GM12878 (cell line): ENCODE measurements around the gene SPATA32. TPM values are rescaled to one million over a fixed set of nuclear protein-coding genes. Genes with fewer than 3 reads are reported as not detected.

Source experiments
- ATAC-seq: fragments of 200-7000 bp; cut with Tn5 transposase; 3 replicates; pipeline ENCODE4 v1.9.1; 2020; ENCODE audit warnings: mild to moderate bottlenecking, moderate library complexity
- BruUV-seq: library from RNA; stranded (reverse); fragments of 400-500 nt; replicated peaks from 2 replicates; lab custom pipeline; 2021; lab: Mats Ljungman, UMichigan
- CTCF ChIA-PET: fragments of 300-600 bp; sonication (Branson Sonifier 250); formaldehyde crosslinking; extraction: SDS; loops from one replicate; lab custom pipeline; 2021; ENCODE audit warnings: inconsistent platforms; lab: Yijun Ruan, JAX
- POLR2A ChIA-PET: fragments of 350-600 bp; formaldehyde crosslinking; extraction: SDS; loops from one replicate; lab custom pipeline; 2021; ENCODE audit warnings: inconsistent platforms; lab: Charles Lee
- RAD21 ChIA-PET: fragments of 300-600 bp; sonication (Branson Sonifier 250); formaldehyde crosslinking; loops from one replicate; lab custom pipeline; 2023; ENCODE audit warnings: antibody characterized with exemption; ENCODE audit not compliant: unreplicated experiment; lab: Charles Lee
- SMC1A ChIA-PET: fragments of 300-600 bp; sonication (Branson Sonifier 250); formaldehyde crosslinking; loops from one replicate; lab custom pipeline; 2023; ENCODE audit not compliant: unreplicated experiment, uncharacterized antibody; lab: Charles Lee
- DNase-seq: peaks from one replicate; pipeline ENCODE4 v3.0.0-alpha.2; 2011; ENCODE audit warnings: low read depth, low spot score
- FAIRE-seq: peaks from 3 replicates; lab custom pipeline; 2011; peaks lifted over from hg19 to GRCh38; lab: Jason Lieb, UNC
- H2AFZ ChIP-seq: 2 replicates; pipeline ENCODE4 v1.6.0; 2011; ENCODE audit warnings: low read depth, low read length, control low read depth; ENCODE audit not compliant: control insufficient read depth
- H3K27ac ChIP-seq: 2 replicates; pipeline ENCODE4 v1.5.1; 2011; ENCODE audit warnings: control low read depth; ENCODE audit not compliant: control insufficient read depth, insufficient read depth
- H3K27me3 ChIP-seq, 2 experiments: replicated peaks in 1 of 2; 2 replicates each; pipeline versions ENCODE4 v1.6.0 to v1.6.1; 2011; ENCODE audit warnings: low read length in 1 of 2; ENCODE audit not compliant: control insufficient read depth in 2 of 2, insufficient read depth in 2 of 2
- H3K36me3 ChIP-seq, 2 experiments: 2 replicates each; pipeline ENCODE4 v1.5.1; 2011; ENCODE audit warnings: low read length in 1 of 2; ENCODE audit not compliant: control insufficient read depth in 2 of 2, insufficient read depth in 2 of 2
- H3K4me1 ChIP-seq: 2 replicates; pipeline ENCODE4 v1.6.1; 2011; ENCODE audit warnings: mild to moderate bottlenecking, low read length, moderate library complexity, mixed read lengths; ENCODE audit not compliant: control insufficient read depth, insufficient read depth
- H3K4me2 ChIP-seq: 2 replicates; pipeline ENCODE4 v1.6.0; 2011; ENCODE audit warnings: control low read depth; ENCODE audit not compliant: control insufficient read depth, insufficient read depth
- H3K4me3 ChIP-seq: fragments of 200-600 bp; sonication (generic); 2 replicates; pipeline ENCODE4 v1.5.1; 2016
- H3K79me2 ChIP-seq: 2 replicates; pipeline ENCODE4 v1.6.0; 2011; ENCODE audit warnings: low read length; ENCODE audit not compliant: control insufficient read depth, insufficient read depth
- H3K9ac ChIP-seq: 2 replicates; pipeline ENCODE4 v1.8.0; 2011; ENCODE audit warnings: low read length, control low read depth, mixed read lengths; ENCODE audit not compliant: control insufficient read depth, insufficient read depth
- H3K9me3 ChIP-seq: replicated peaks from 3 replicates; pipeline ENCODE4 v1.5.1; 2011; ENCODE audit warnings: mild to moderate bottlenecking, low read length; ENCODE audit not compliant: control insufficient read depth, insufficient read depth
- H4K20me1 ChIP-seq: 2 replicates; pipeline ENCODE4 v1.6.0; 2011; ENCODE audit not compliant: control insufficient read depth, insufficient read depth
- IKZF2 ChIP-seq, 2 experiments: fragments of 450-650 bp; IDR thresholded peaks; 2 replicates each; pipeline ENCODE4 v1.6.1; 2017; ENCODE audit warnings: mild to moderate bottlenecking in 2 of 2, moderate library complexity in 2 of 2
- NR2C1 ChIP-seq: fragments of 450-650 bp; IDR thresholded peaks from 2 replicates; pipeline ENCODE4 v1.6.1; 2017; ENCODE audit warnings: antibody characterized with exemption, mild to moderate bottlenecking, moderate library complexity
- RAD51 ChIP-seq: fragments of 450-650 bp; IDR thresholded peaks from 2 replicates; pipeline ENCODE4 v1.6.1; 2016; ENCODE audit warnings: moderate library complexity, mild to moderate bottlenecking, inconsistent platforms
- WGBS: methylation state at CpG from one replicate; pipeline ENCODE4 v1.1.6; 2016; ENCODE audit warnings: low lambda C conversion rate; ENCODE audit not compliant: insufficient replicate concordance, insufficient coverage; ENCODE audit errors: missing lambda C conversion rate; 5-methylcytosine and 5-hydroxymethylcytosine counted together
- in situ Hi-C: fragments of 300-500 bp; cut with MboI; formaldehyde crosslinking; loops from 9 replicates; pipeline ENCODE4 v1.14.3; 2018; ENCODE audit warnings: mixed read lengths
- intact Hi-C: fragments of 100-400 bp; cut with micrococcal nuclease; formaldehyde crosslinking; loops from one replicate; pipeline ENCODE4 v1.14.2; 2022; ENCODE audit not compliant: unreplicated experiment
- polyA plus RNA-seq, 11 experiments: library from polyadenylated mRNA; depleted of rRNA in 4 of 11; unstranded in 6 of 11; stranded (reverse) in 5 of 11; fragments of >200 nt; fragmentation: Nextera tagmentation in 4 of 11; fragmentation: Illumina TruSeq in 1 of 11; extraction: Ambion mirVana in 4 of 11; extraction: Trizol in 1 of 11; gene quantifications; 1 replicate in 1 of 11; 2 replicates in 10 of 11; pipeline versions ENCODE4 v1.2.1 to v1.2.3, GENCODE V29; 2011 to 2016; ENCODE audit warnings: inconsistent platforms in 2 of 11, missing spikeins in 2 of 11, low read depth in 1 of 11
- total RNA-seq, 4 experiments: library from RNA; depleted of rRNA in 3 of 4; stranded (reverse); fragments of >200 nt in 3 of 4; fragmentation: Illumina TruSeq in 1 of 4; extraction: Trizol in 1 of 4; gene quantifications; 2 replicates each; pipeline versions ENCODE4 v1.2.1 to v1.2.3, GENCODE V29; 2013 to 2021

The SPATA32 gene
- total and polyA plus RNA-seq, 10 of the 15 experiments (the other 5 are each of a cell fraction or from before 2014, with no cell fraction given): 0.03 to 0.35 (median 0.11) TPM; not detected in 3

GRCh38 chr17:45299361-45299760 lies 37.5 kb upstream of the SPATA32 start:
- ChIA-PET SMC1A (interaction anchor here (0.6 to 6.6 kb wide), 9 partner anchors 9 to 89 kb away, joined by 3 to 171 read pairs (median 3); partner anchors contain the start of gene MAP3K14), RAD21 (interaction anchor here (0.6 to 12.1 kb wide), 9 partner anchors 16 to 150 kb away, joined by 3 to 216 read pairs (median 4); partner anchors contain the start of gene MAP3K14), POLR2A (interaction anchor here (1.1 to 11.6 kb wide), 4 partner anchors 8 to 83 kb away, joined by 3 to 203 read pairs (median 8); partner anchors contain the start of gene MAP3K14), CTCF (interaction anchor here (0.8 to 6.1 kb wide), 13 partner anchors 9 to 164 kb away, joined by 3 to 103 read pairs (median 5); partner anchors contain the start of genes ACBD4 and MAP3K14)
- peak overlapping the region; percentile 70; the same call in 1 of the 2 replicates for H3K4me2 ChIP-seq
- no TSS peak for BruUV-seq
- ATAC-seq: peak; percentile 3; the same call in 2 of the 3 replicates
- peaks cover 5 to 9% of the 10 kb centered on the region in 2 experiments; a peak in 3 of 4 replicates for H3K36me3 ChIP-seq
- no peak for TF ChIP-seq NR2C1
- TF ChIP-seq RAD51: 0 out of 2 replicates have a peak, but pooled peaks have one; percentile 29
- TF ChIP-seq IKZF2 (IDR thresholded peaks at IDR 0.05): 0 out of 4 replicates have a peak, but pooled peaks of 1 of the 2 experiments have one; percentile 29
- no peak overlapping the region for H2AFZ ChIP-seq
- no peak overlapping the region for H3K4me3 ChIP-seq
- H3K79me2 ChIP-seq: peaks cover 84% of the 10 kb centered on the region
- no peaks in the 10 kb centered on the region for H3K27me3 ChIP-seq
- peak overlapping the region; percentile 89 for H3K27ac ChIP-seq
- WGBS: 42% methylated on average over 2 of the region's 2 CpGs
- intact Hi-C loops (no loop called here), in situ Hi-C loops (no loop called here)
- FAIRE-seq: no peak
- no peaks in the 10 kb centered on the region for H4K20me1 ChIP-seq
- no peak for DNase-seq
- H3K4me1 ChIP-seq: peaks cover 89% of the 10 kb centered on the region
- peak overlapping the region; percentile 33; the same call in 1 of the 2 replicates for H3K9ac ChIP-seq
- no peaks in the 10 kb centered on the region; the same call in 2 of the 3 replicates for H3K9me3 ChIP-seq
